GM23338 (cell line): ENCODE measurements around the gene SYT5.

Experiments used
- CREB1 ChIP-seq: fragments of 250-450 bp; sonication (Bioruptor Pico); IDR thresholded peaks from 2 replicates; pipeline ENCODE4 v1.5.0; 2020; ENCODE audit warnings: low read depth, mild to moderate bottlenecking, moderate library complexity
- CTCF ChIP-seq, 2 experiments: fragments of 200-600 bp in 1 of 2; sonication (generic) in 1 of 2; conservative IDR thresholded peaks; 2 replicates each; pipeline versions ENCODE4 v1.5.1 to v1.6.1; 2016 to 2017; ENCODE audit warnings: antibody characterized with exemption in 2 of 2, low read depth in 2 of 2, mild to moderate bottlenecking in 2 of 2, moderate library complexity in 1 of 2
- EZH2 ChIP-seq: fragments of 200-600 bp; sonication (generic); IDR thresholded peaks from one replicate; pipeline ENCODE4 v1.8.0; 2017; ENCODE audit warnings: antibody characterized with exemption, mild to moderate bottlenecking, low read depth; ENCODE audit not compliant: unreplicated experiment
- EZH2phosphoT487 ChIP-seq: fragments of 200-600 bp; sonication (generic); IDR thresholded peaks from one replicate; pipeline ENCODE4 v1.8.1; 2018; ENCODE audit warnings: antibody characterized with exemption; ENCODE audit not compliant: unreplicated experiment
- JUNB ChIP-seq: IDR thresholded peaks from one replicate; pipeline ENCODE4 v1.6.1; 2016; ENCODE audit warnings: antibody characterized with exemption; ENCODE audit not compliant: unreplicated experiment
- NANOG ChIP-seq: IDR thresholded peaks from 2 replicates; pipeline ENCODE4 v1.6.1; 2016; ENCODE audit warnings: antibody characterized with exemption, borderline replicate concordance
- POLR2AphosphoS5 ChIP-seq: IDR thresholded peaks from 2 replicates; pipeline ENCODE4 v1.6.1; 2016; ENCODE audit warnings: antibody characterized with exemption, low read depth
- STAT1 ChIP-seq: IDR thresholded peaks from one replicate; pipeline ENCODE4 v1.6.1; 2016; ENCODE audit warnings: antibody characterized with exemption; ENCODE audit not compliant: unreplicated experiment
- ZNF462 ChIP-seq: fragments of 250-450 bp; sonication (Bioruptor Pico); IDR thresholded peaks from 2 replicates; pipeline ENCODE4 v1.5.0; 2020; ENCODE audit warnings: mild to moderate bottlenecking, moderate library complexity
- TF ChIP-seq, protein P1 (sequence below): IDR thresholded peaks from one replicate; pipeline ENCODE4 v1.6.1; 2018; ENCODE audit warnings: antibody characterized with exemption; ENCODE audit not compliant: unreplicated experiment

GRCh38 chr19:55145232-55145631, 34.9 kb downstream of the SYT5 start:
- TF ChIP-seq CTCF (conservative IDR thresholded peaks at IDR 0.05; ENCODE audit: low read depth in 2 of 2) (no peak), ZNF462 (CRISPR knock-in tag) (no peak), EZH2phosphoT487 (no peak), POLR2AphosphoS5 (no peak), STAT1 (no peak), EZH2 (no peak), CREB1 (CRISPR knock-in tag) (no peak), JUNB (no peak), NANOG (no peak)
- TF ChIP-seq, protein P1, sequence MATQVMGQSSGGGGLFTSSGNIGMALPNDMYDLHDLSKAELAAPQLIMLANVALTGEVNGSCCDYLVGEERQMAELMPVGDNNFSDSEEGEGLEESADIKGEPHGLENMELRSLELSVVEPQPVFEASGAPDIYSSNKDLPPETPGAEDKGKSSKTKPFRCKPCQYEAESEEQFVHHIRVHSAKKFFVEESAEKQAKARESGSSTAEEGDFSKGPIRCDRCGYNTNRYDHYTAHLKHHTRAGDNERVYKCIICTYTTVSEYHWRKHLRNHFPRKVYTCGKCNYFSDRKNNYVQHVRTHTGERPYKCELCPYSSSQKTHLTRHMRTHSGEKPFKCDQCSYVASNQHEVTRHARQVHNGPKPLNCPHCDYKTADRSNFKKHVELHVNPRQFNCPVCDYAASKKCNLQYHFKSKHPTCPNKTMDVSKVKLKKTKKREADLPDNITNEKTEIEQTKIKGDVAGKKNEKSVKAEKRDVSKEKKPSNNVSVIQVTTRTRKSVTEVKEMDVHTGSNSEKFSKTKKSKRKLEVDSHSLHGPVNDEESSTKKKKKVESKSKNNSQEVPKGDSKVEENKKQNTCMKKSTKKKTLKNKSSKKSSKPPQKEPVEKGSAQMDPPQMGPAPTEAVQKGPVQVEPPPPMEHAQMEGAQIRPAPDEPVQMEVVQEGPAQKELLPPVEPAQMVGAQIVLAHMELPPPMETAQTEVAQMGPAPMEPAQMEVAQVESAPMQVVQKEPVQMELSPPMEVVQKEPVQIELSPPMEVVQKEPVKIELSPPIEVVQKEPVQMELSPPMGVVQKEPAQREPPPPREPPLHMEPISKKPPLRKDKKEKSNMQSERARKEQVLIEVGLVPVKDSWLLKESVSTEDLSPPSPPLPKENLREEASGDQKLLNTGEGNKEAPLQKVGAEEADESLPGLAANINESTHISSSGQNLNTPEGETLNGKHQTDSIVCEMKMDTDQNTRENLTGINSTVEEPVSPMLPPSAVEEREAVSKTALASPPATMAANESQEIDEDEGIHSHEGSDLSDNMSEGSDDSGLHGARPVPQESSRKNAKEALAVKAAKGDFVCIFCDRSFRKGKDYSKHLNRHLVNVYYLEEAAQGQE: no peak
